Kidney (tissue), 14 donors: Measurements from ENCODE around the gene WNT1. TPM values are rescaled to one million over a fixed set of nuclear protein-coding genes. Genes with fewer than 3 reads are reported as not detected.

ENCODE experiments used
- DNase-seq, 5 donors: peaks; one replicate each; pipeline ENCODE4 v3.0.0-alpha.2; 2013 to 2020
- FAIRE-seq: peaks from 2 replicates; lab custom pipeline; 2012; peaks lifted over from hg19 to GRCh38; lab: Jason Lieb, UNC
- H3K27ac ChIP-seq, 2 donors: one replicate each; pipeline ENCODE4 v1.7.0; 2013; ENCODE audit warnings: low read depth in 2 of 2, low read length in 2 of 2, inconsistent platforms in 1 of 2
- H3K27me3 ChIP-seq: one replicate; pipeline ENCODE4 v1.7.1; 2013; ENCODE audit warnings: low read length, inconsistent platforms; ENCODE audit not compliant: control insufficient read depth, insufficient read depth
- H3K36me3 ChIP-seq, 3 donors: one replicate each; pipeline versions ENCODE4 v1.7.0 to v1.7.1; 2013; ENCODE audit warnings: low read length in 3 of 3, control low read depth in 1 of 3, inconsistent platforms in 1 of 3; ENCODE audit not compliant: insufficient read depth in 3 of 3, control insufficient read depth in 2 of 3
- H3K4me1 ChIP-seq, 3 donors: one replicate each; pipeline versions ENCODE4 v1.7.0 to v1.7.1; 2013; ENCODE audit warnings: low read length in 3 of 3, inconsistent platforms in 1 of 3, low read depth in 1 of 3; ENCODE audit not compliant: control insufficient read depth in 2 of 3, insufficient read depth in 2 of 3
- H3K4me3 ChIP-seq, 3 donors: one replicate each; pipeline versions ENCODE4 v1.7.0 to v1.8.1; 2013; ENCODE audit warnings: low read length in 3 of 3, control low read depth in 1 of 3, inconsistent platforms in 1 of 3
- H3K9ac ChIP-seq, 3 donors: one replicate each; pipeline versions ENCODE4 v1.7.0 to v1.7.1; 2013; ENCODE audit warnings: low read length in 3 of 3, control low read depth in 1 of 3, inconsistent platforms in 1 of 3
- H3K9me3 ChIP-seq, 3 donors: one replicate each; pipeline versions ENCODE4 v1.7.0 to v1.7.1; 2013; ENCODE audit warnings: low read length in 3 of 3, control low read depth in 1 of 3, inconsistent platforms in 1 of 3; ENCODE audit not compliant: control insufficient read depth in 2 of 3, insufficient read depth in 1 of 3
- CTCF ChIP-seq: IDR thresholded peaks from 3 replicates; pipeline ENCODE4 v1.5.1; 2012; ENCODE audit warnings: mild to moderate bottlenecking, moderate library complexity, borderline replicate concordance; ENCODE audit not compliant: insufficient read depth; ENCODE audit errors: extremely low read depth
- intact Hi-C: fragments of 100-400 bp; cut with DNase I; formaldehyde crosslinking; loops from one replicate; pipeline ENCODE4 v1.11.1; 2022
- polyA plus RNA-seq: library from polyadenylated mRNA; stranded (reverse); fragments of 350-450 nt; fragmentation: Illumina TruSeq; extraction: RNeasy Lipid Tissue Mini Kit (QIAGEN cat#74804); gene quantifications from one replicate; pipeline ENCODE4 v1.2.3, GENCODE V29; 2014; ENCODE audit warnings: low read depth, low replicate concordance; ENCODE audit not compliant: insufficient read depth
- total RNA-seq: library from RNA; stranded (reverse); fragmentation: NEBNext Ultra II Directional; extraction: Animal tissue kit (Norgen Biotek cat#: 25700); gene quantifications from one replicate; pipeline ENCODE4 v1.2.1, GENCODE V29; 2021
- donor health status: control.
- donor health status: control.
- donor health status: control.
- donor health status: control.
- donor health status: control.
- donor health status: DM: yes; HTN: yes; CAD: no.
- donor health status: Normal renal cell carcinoma (clear cell type).

WNT1 gene
- total and polyA plus RNA-seq, 2 donors from 2014 or later, result not detected

- no peak for FAIRE-seq
- intact Hi-C loops, result no loop called here
- no peaks in the 10 kb centered on the region for H3K27me3 ChIP-seq
- no peak overlapping the region for H3K27ac ChIP-seq
- no peak for TF ChIP-seq CTCF
- H3K4me3 ChIP-seq, result no peak overlapping the region
- H3K9ac ChIP-seq, result no peak overlapping the region
- peak in 1 of 5 donors; percentile 38 for DNase-seq
- H3K36me3 ChIP-seq, result peaks cover 3 to 57% (median 51%) of the 10 kb centered on the region in 3 donors
- H3K9me3 ChIP-seq, result no peaks in the 10 kb centered on the region
- no peaks in the 10 kb centered on the region for H3K4me1 ChIP-seq
These were observed 52.0 kb downstream of the WNT1 start for GRCh38 chr12:49030119-49030518.

- Histone ChIP-seq H3K9me3 (no peaks in the 10 kb centered on the region), H3K4me1 (no peaks in the 10 kb centered on the region), H3K4me3 (no peak overlapping the region), H3K9ac (no peak overlapping the region), H3K36me3 (peaks cover 3 to 50% (median 44%) of the 10 kb centered on the region in 3 donors), H3K27me3 (no peaks in the 10 kb centered on the region), H3K27ac (no peak overlapping the region)
- DNase-seq (peak in 1 of 5 donors; percentile 69), FAIRE-seq (no peak)
- no peak for TF ChIP-seq CTCF
- intact Hi-C loops, result no loop called here
These were observed 52.8 kb downstream of the WNT1 start for GRCh38 chr12:49030714-49031572.

GRCh38 chr12:49031573-49032161 lies 53.5 kb downstream of the WNT1 start:
- TF ChIP-seq CTCF, result no peak
- DNase-seq (peak in 1 of 5 donors; percentile 67), FAIRE-seq (no peak)
- Histone ChIP-seq H3K4me1 (no peaks in the 10 kb centered on the region), H3K9me3 (no peaks in the 10 kb centered on the region), H3K4me3 (no peak overlapping the region), H3K9ac (no peak overlapping the region), H3K27ac (no peak overlapping the region), H3K36me3 (peaks cover 3 to 44% (median 39%) of the 10 kb centered on the region in 3 donors), H3K27me3 (no peaks in the 10 kb centered on the region)
- intact Hi-C loops, result no loop called here

Other genes starting within 250 kb of the WNT1 start
- 66.9 TPM for gene ADCY6, start 189.2 kb upstream of the WNT1 start, total RNA-seq
- 27.3 TPM for gene ADCY6, start 189.2 kb upstream of the WNT1 start, polyA plus RNA-seq
- 19.6 TPM for gene CACNB3, start 159.8 kb upstream of the WNT1 start, total RNA-seq
- gene CACNB3, start 159.8 kb upstream of the WNT1 start, polyA plus RNA-seq, result 17.9 TPM
- 65.5 TPM for gene DDX23, start 126.2 kb upstream of the WNT1 start, total RNA-seq
- gene DDX23, start 126.2 kb upstream of the WNT1 start, polyA plus RNA-seq, result 31.9 TPM
- gene RND1, start 112.5 kb upstream of the WNT1 start, total RNA-seq, result 1.0 TPM
- 2.2 TPM for gene RND1, start 112.5 kb upstream of the WNT1 start, polyA plus RNA-seq
- gene FKBP11, start 52.8 kb upstream of the WNT1 start, total RNA-seq, result 35.3 TPM
- gene FKBP11, start 52.8 kb upstream of the WNT1 start, polyA plus RNA-seq, result 20.1 TPM
- 229 TPM for gene ARF3, start 20.8 kb upstream of the WNT1 start, total RNA-seq
- 111 TPM for gene ARF3, start 20.8 kb upstream of the WNT1 start, polyA plus RNA-seq
- gene WNT10B, start 6.6 kb upstream of the WNT1 start, total RNA-seq, result 1.9 TPM
- gene WNT10B, start 6.6 kb upstream of the WNT1 start, polyA plus RNA-seq, result not detected
- not detected for gene DDN, start 21.1 kb downstream of the WNT1 start, total RNA-seq
- 27.0 TPM for gene DDN, start 21.1 kb downstream of the WNT1 start, polyA plus RNA-seq
- 57.1 TPM for gene PRKAG1, start 40.5 kb downstream of the WNT1 start, total RNA-seq
- 58.4 TPM for gene PRKAG1, start 40.5 kb downstream of the WNT1 start, polyA plus RNA-seq
- gene KMT2D, start 82.5 kb downstream of the WNT1 start, total RNA-seq, result 89.9 TPM
- 5.0 TPM for gene KMT2D, start 82.5 kb downstream of the WNT1 start, polyA plus RNA-seq
- 0.69 TPM for gene RHEBL1, start 91.7 kb downstream of the WNT1 start, total RNA-seq
- gene RHEBL1, start 91.7 kb downstream of the WNT1 start, polyA plus RNA-seq, result 0.52 TPM
- gene DHH, start 116.5 kb downstream of the WNT1 start, total RNA-seq, result 1.6 TPM
- gene DHH, start 116.5 kb downstream of the WNT1 start, polyA plus RNA-seq, result 0.54 TPM
- gene LMBR1L, start 132.5 kb downstream of the WNT1 start, total RNA-seq, result 64.8 TPM
- gene LMBR1L, start 132.5 kb downstream of the WNT1 start, polyA plus RNA-seq, result 21.2 TPM
- gene TUBA1B, start 153.1 kb downstream of the WNT1 start, total RNA-seq, result 537 TPM
- 533 TPM for gene TUBA1B, start 153.1 kb downstream of the WNT1 start, polyA plus RNA-seq
- 94.3 TPM for gene TUBA1A, start 210.8 kb downstream of the WNT1 start, total RNA-seq
- 128 TPM for gene TUBA1A, start 210.8 kb downstream of the WNT1 start, polyA plus RNA-seq